ENCODE results near the gene TXNDC8. TPM values are rescaled to one million over a fixed set of nuclear protein-coding genes. Genes with fewer than 3 reads are reported as not detected.
A peak's percentile ranks its signal among the peaks of the same experiment; 100 is the strongest.

The TXNDC8 gene
- total and polyA plus RNA-seq, 9 donors = not detected

DNA sequence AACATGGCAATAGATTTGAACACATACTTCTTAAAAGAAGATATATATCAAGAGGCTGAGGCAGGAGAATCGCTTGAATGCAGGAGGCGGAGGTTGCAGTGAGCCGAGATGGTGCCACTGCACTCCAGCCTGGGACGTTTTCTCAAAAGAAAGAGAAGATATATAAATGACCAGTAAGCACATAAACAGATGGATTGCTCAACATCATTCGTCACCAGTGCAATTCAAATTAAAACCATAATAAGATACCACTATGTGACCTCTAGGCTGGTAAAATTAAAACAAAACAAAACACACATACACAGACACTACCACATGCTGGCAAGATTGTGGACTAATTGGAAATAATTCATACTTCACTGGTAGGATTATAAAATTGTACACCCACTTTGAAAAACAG, 76.0 kb downstream of the TXNDC8 start:
- intact Hi-C loops (cut with DNase I) = no loop called here

DNA sequence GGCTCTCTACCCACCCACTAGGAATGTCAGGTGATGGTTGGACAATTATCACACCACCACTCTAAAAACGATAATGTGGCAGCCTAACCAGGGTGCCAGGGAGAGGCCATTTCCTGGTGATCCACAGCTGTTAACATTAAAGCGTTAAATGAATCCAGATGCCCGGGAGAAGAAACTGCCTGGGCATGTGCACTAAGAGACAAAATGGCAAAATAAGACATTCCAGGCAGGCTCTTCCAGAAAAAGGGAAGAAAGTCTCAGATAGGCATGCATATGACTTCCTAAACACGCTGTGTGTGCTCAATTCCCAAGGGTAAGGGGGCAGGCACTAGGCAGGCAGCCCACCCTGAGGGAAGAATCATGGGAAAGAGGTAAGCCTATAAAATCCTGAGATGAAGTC, 76.8 kb downstream of the TXNDC8 start:
- intact Hi-C loops (cut with DNase I) = no loop called here
- H3K9me3 ChIP-seq = no peaks in the 10 kb centered on the region
- no peaks in the 10 kb centered on the region for H3K36me3 ChIP-seq
- no peaks in the 10 kb centered on the region for H3K4me1 ChIP-seq (ENCODE audit: insufficient read depth)
- H3K4me3 ChIP-seq = no peak overlapping the region
- no peak overlapping the region for H3K27ac ChIP-seq
- DNase-seq = no peak
- TF ChIP-seq POLR2A (IDR thresholded peaks at IDR 0.05) = no peak
- TF ChIP-seq, protein P1, sequence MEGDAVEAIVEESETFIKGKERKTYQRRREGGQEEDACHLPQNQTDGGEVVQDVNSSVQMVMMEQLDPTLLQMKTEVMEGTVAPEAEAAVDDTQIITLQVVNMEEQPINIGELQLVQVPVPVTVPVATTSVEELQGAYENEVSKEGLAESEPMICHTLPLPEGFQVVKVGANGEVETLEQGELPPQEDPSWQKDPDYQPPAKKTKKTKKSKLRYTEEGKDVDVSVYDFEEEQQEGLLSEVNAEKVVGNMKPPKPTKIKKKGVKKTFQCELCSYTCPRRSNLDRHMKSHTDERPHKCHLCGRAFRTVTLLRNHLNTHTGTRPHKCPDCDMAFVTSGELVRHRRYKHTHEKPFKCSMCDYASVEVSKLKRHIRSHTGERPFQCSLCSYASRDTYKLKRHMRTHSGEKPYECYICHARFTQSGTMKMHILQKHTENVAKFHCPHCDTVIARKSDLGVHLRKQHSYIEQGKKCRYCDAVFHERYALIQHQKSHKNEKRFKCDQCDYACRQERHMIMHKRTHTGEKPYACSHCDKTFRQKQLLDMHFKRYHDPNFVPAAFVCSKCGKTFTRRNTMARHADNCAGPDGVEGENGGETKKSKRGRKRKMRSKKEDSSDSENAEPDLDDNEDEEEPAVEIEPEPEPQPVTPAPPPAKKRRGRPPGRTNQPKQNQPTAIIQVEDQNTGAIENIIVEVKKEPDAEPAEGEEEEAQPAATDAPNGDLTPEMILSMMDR (IDR thresholded peaks at IDR 0.05) = no peak
- no peak for TF ChIP-seq EP300 (IDR thresholded peaks at IDR 0.05)
- 13 to 27% (median 16%) methylated on average over 4 of the region's 4 CpGs for WGBS, 3 donors
- no peaks in the 10 kb centered on the region for H3K27me3 ChIP-seq

More for the DNA sequence above, 76.0 kb downstream of the TXNDC8 start:
- H3K36me3 ChIP-seq = no peaks in the 10 kb centered on the region
- H3K27me3 ChIP-seq = no peaks in the 10 kb centered on the region
- H3K27ac ChIP-seq = no peak overlapping the region
- TF ChIP-seq POLR2A (IDR thresholded peaks at IDR 0.05) (no peak), EP300 (IDR thresholded peaks at IDR 0.05) (no peak)
- TF ChIP-seq, protein P1 (IDR thresholded peaks at IDR 0.05) = no peak
- 56 to 68% (median 62%) methylated on average over 5 of the region's 5 CpGs for WGBS, 3 donors
- no peak overlapping the region for H3K4me3 ChIP-seq
- H3K9me3 ChIP-seq = no peaks in the 10 kb centered on the region
- DNase-seq = no peak
- no peaks in the 10 kb centered on the region for H3K4me1 ChIP-seq (ENCODE audit: insufficient read depth)

DNA sequence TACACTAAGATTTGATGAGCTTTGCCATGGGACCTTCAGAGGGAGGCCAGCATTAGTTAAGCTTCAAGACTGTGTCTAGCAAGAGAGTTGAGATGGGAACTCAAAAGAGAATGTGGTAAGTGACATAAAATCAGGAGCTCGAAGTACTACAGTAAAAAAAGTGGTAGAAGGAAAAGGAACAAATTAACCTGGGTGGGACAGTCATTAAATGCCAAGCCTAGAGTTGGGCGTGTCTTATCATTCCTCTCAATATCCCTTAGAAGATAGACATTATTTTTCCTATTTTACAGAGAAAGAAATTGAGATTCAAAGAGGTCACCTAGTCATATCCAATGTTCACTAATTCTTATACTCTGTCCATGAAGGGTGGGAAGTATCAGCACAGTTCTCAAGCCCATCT, 78.1 kb downstream of the TXNDC8 start:
- intact Hi-C loops (cut with DNase I) = no loop called here
- H3K27ac ChIP-seq = no peak overlapping the region
- no peak overlapping the region for H3K4me3 ChIP-seq
- H3K27me3 ChIP-seq = no peaks in the 10 kb centered on the region
- 92 to 95% (median 93%) methylated on average over 2 of the region's 2 CpGs for WGBS, 3 donors
- H3K36me3 ChIP-seq = no peaks in the 10 kb centered on the region
- no peak for DNase-seq
- no peaks in the 10 kb centered on the region for H3K9me3 ChIP-seq
- TF ChIP-seq POLR2A (IDR thresholded peaks at IDR 0.05) (no peak), EP300 (IDR thresholded peaks at IDR 0.05) (no peak)
- TF ChIP-seq, protein P1 (IDR thresholded peaks at IDR 0.05) = no peak
- H3K4me1 ChIP-seq (ENCODE audit: insufficient read depth) = peaks cover 1% of the 10 kb centered on the region

DNA sequence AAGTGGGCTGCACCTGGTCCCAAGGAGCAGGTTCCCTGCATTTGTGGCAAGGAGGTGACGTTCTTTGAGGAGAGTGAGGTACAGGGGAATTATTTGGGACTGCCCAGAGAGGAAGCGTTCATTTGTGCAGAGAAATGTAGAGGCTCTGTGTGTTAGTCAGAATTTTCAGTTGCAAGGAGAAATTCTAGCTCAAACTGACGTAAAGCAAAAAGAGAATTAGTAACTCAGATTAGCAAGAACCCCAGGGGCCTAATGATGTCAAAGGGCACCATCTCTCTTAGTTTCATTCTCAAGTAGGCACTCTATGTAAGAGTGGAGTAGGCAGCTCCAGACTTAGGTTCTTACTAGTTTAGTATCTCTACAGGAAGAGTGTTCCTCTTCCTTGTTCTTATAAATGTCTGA, 79.0 kb downstream of the TXNDC8 start:
- 89 to 96% (median 95%) methylated on average over 3 of the region's 3 CpGs for WGBS, 3 donors
- Histone ChIP-seq H3K9me3 (no peaks in the 10 kb centered on the region), H3K27ac (no peak overlapping the region), H3K27me3 (no peaks in the 10 kb centered on the region), H3K4me3 (no peak overlapping the region), H3K4me1 (ENCODE audit: insufficient read depth) (peaks cover 3% of the 10 kb centered on the region), H3K36me3 (no peaks in the 10 kb centered on the region)
- no peak for TF ChIP-seq POLR2A (IDR thresholded peaks at IDR 0.05)
- DNase-seq = no peak
- intact Hi-C loops (cut with DNase I) = no loop called here

DNA sequence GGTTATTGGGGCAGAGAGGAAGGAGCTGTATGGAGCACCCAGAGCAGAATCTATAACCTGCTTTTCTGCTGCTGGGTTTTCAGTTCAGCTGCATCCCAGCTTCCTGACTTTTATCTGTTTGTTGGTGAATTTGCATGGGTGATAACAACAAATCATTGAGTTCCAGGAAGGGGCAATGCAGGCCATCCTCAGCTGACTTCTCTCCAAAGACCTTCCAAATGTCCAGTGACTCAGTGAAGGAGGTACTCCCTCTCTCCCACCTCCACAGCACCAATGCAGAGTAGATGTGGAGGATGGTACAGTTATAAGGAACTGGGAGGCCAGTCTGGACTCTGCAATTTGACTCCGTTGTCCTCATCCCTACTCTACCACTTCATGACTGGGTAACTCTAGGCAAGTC, 79.7 kb downstream of the TXNDC8 start:
- H3K27ac ChIP-seq = peak overlapping the region in 1 of 2 donors; percentile 93
- no peaks in the 10 kb centered on the region for H3K27me3 ChIP-seq
- peaks cover 4% of the 10 kb centered on the region for H3K4me1 ChIP-seq (ENCODE audit: insufficient read depth)
- DNase-seq = no peak
- TF ChIP-seq EP300 (IDR thresholded peaks at IDR 0.05) (no peak), POLR2A (IDR thresholded peaks at IDR 0.05) (no peak)
- TF ChIP-seq, protein P1 (IDR thresholded peaks at IDR 0.05) = no peak
- 83 to 95% (median 90%) methylated on average over 1 of the region's 1 CpG for WGBS, 3 donors
- H3K9me3 ChIP-seq = no peaks in the 10 kb centered on the region
- no peaks in the 10 kb centered on the region for H3K36me3 ChIP-seq
- no peak overlapping the region for H3K4me3 ChIP-seq
- intact Hi-C loops (cut with DNase I) = no loop called here
